H1 (cell line): ENCODE results near the gene SLC39A10.

Experiments
- ATF2 ChIP-seq: IDR thresholded peaks from 2 replicates; pipeline ENCODE4 v1.6.1; 2012; ENCODE audit warnings: low read length, inconsistent platforms
- CHD1 ChIP-seq: IDR thresholded peaks from 2 replicates; pipeline ENCODE4 v1.6.1; 2012; ENCODE audit warnings: low read depth, low read length, improper control_type of control experiment
- CTCF ChIP-seq, 3 experiments: IDR thresholded peaks; 1 replicate in 2 of 3; 2 replicates in 1 of 3; pipeline versions ENCODE4 v1.5.1 to v1.6.1; 2011; ENCODE audit warnings: low read length in 3 of 3, mild to moderate bottlenecking in 3 of 3, inconsistent platforms in 2 of 3, low read depth in 1 of 3, moderate library complexity in 1 of 3; ENCODE audit not compliant: insufficient read depth in 1 of 3; ENCODE audit errors: control extremely low read depth in 1 of 3
- EP300 ChIP-seq, 2 experiments: IDR thresholded peaks; 1 replicate in 1 of 2; 2 replicates in 1 of 2; pipeline ENCODE4 v1.6.1; 2011 to 2012; ENCODE audit warnings: low read depth in 2 of 2, low read length in 2 of 2, mild to moderate bottlenecking in 2 of 2, borderline replicate concordance in 1 of 2, inconsistent platforms in 1 of 2, moderate library complexity in 1 of 2
- EZH2 ChIP-seq: fragments of 200-600 bp; sonication (generic); IDR thresholded peaks from 2 replicates; pipeline ENCODE4 v1.7.1; 2012; ENCODE audit warnings: low read depth, mild to moderate bottlenecking, moderate library complexity, low read length, inconsistent platforms; ENCODE audit not compliant: severe bottlenecking
- FOSL1 ChIP-seq: IDR thresholded peaks from 2 replicates; pipeline ENCODE4 v1.6.1; 2011; ENCODE audit warnings: mild to moderate bottlenecking, low read depth, low read length, moderate library complexity; ENCODE audit not compliant: insufficient read depth
- POLR2A ChIP-seq, 2 experiments: IDR thresholded peaks; 1 replicate in 1 of 2; 2 replicates in 1 of 2; pipeline ENCODE4 v1.6.1; 2011; ENCODE audit warnings: low read depth in 2 of 2, low read length in 2 of 2, mild to moderate bottlenecking in 2 of 2; ENCODE audit errors: control extremely low read depth in 1 of 2
- RAD21 ChIP-seq, 2 experiments: IDR thresholded peaks in 1 of 2; conservative IDR thresholded peaks in 1 of 2; 2 replicates each; pipeline ENCODE4 v1.6.1; 2011; ENCODE audit warnings: low read depth in 2 of 2, low read length in 2 of 2, improper control_type of control experiment in 1 of 2, inconsistent platforms in 1 of 2, mild to moderate bottlenecking in 1 of 2, moderate library complexity in 1 of 2
- SP1 ChIP-seq: IDR thresholded peaks from 2 replicates; pipeline ENCODE4 v1.6.1; 2011; ENCODE audit warnings: low read depth, low read length
- TAF1 ChIP-seq: IDR thresholded peaks from 2 replicates; pipeline ENCODE4 v1.6.1; 2011; ENCODE audit warnings: mild to moderate bottlenecking, low read depth, low read length
- TEAD4 ChIP-seq: IDR thresholded peaks from 2 replicates; pipeline ENCODE4 v1.6.1; 2012; ENCODE audit warnings: low read depth, low read length, inconsistent platforms, mixed read lengths
- YY1 ChIP-seq: IDR thresholded peaks from 2 replicates; pipeline ENCODE4 v1.6.1; 2011; ENCODE audit warnings: low read depth, mild to moderate bottlenecking, low read length

- TF ChIP-seq FOSL1: no peak
- TF ChIP-seq YY1: no peak
- TF ChIP-seq RAD21 (IDR thresholded peaks at IDR 0.05 in 1 of 2, conservative IDR thresholded peaks at IDR 0.05 in 1 of 2; ENCODE audit: low read depth in 2 of 2, low read length in 2 of 2): no peak
- no peak for TF ChIP-seq TEAD4
- no peak for TF ChIP-seq EP300 (IDR thresholded peaks at IDR 0.05; ENCODE audit: borderline replicate concordance in 1 of 2, low read depth in 2 of 2, low read length in 2 of 2)
- no peak for TF ChIP-seq CTCF (IDR thresholded peaks at IDR 0.05; ENCODE audit: control extremely low read depth in 1 of 3, insufficient read depth in 1 of 3, low read depth in 1 of 3, low read length in 3 of 3)
- no peak for TF ChIP-seq CHD1
- no peak for TF ChIP-seq TAF1
- no peak for TF ChIP-seq POLR2A (IDR thresholded peaks at IDR 0.05; ENCODE audit: control extremely low read depth in 1 of 2, low read depth in 2 of 2, low read length in 2 of 2)
- TF ChIP-seq EZH2: no peak
- TF ChIP-seq ATF2: no peak
- no peak for TF ChIP-seq SP1
These were observed 10.9 kb downstream of the SLC39A10 start for GRCh38 chr2:195667974-195668373.
